Immature natural killer cell (primary cell): Measurements from ENCODE around the gene WNT9A. TPM values are rescaled to one million over a fixed set of nuclear protein-coding genes. Genes with fewer than 3 reads are reported as not detected.
"Not testable (repeated sequence)": the region's sequence is repeated elsewhere in the genome, so short reads cannot be mapped to it uniquely, and the experiment has no call there.

Experiments
- DNase-seq, 3 donors: peaks; one replicate each; pipeline ENCODE4 v3.0.0; 2022; ENCODE audit warnings: mixed read lengths in 1 of 3
- H3K27ac Mint-ChIP-seq, 6 donors: one replicate each; pipeline ENCODE4 v1.8.0; 2020; ENCODE audit warnings: mixed read lengths in 6 of 6, mild to moderate bottlenecking in 5 of 6, inconsistent platforms in 4 of 6, moderate library complexity in 3 of 6
- H3K27me3 Mint-ChIP-seq, 3 donors: one replicate each; pipeline ENCODE4 v1.8.0; 2020 to 2021; ENCODE audit warnings: low read depth in 3 of 3, mild to moderate bottlenecking in 3 of 3, mixed read lengths in 3 of 3, moderate library complexity in 3 of 3, inconsistent platforms in 1 of 3
- H3K36me3 Mint-ChIP-seq, 3 donors: one replicate each; pipeline ENCODE4 v1.8.0; 2020; ENCODE audit warnings: mixed read lengths in 3 of 3, inconsistent platforms in 2 of 3, mild to moderate bottlenecking in 2 of 3
- H3K4me1 Mint-ChIP-seq, 2 donors: one replicate each; pipeline ENCODE4 v1.8.0; 2020; ENCODE audit warnings: inconsistent platforms in 2 of 2, mild to moderate bottlenecking in 2 of 2, mixed read lengths in 2 of 2, moderate library complexity in 1 of 2
- H3K4me3 Mint-ChIP-seq, 5 donors: one replicate each; pipeline ENCODE4 v1.8.0; 2020; ENCODE audit warnings: mild to moderate bottlenecking in 5 of 5, mixed read lengths in 5 of 5, inconsistent platforms in 3 of 5, moderate library complexity in 3 of 5
- H3K9me3 Mint-ChIP-seq, 6 donors: one replicate each; pipeline ENCODE4 v1.8.0; 2020; ENCODE audit warnings: mild to moderate bottlenecking in 6 of 6, mixed read lengths in 6 of 6, inconsistent platforms in 4 of 6, moderate library complexity in 3 of 6
- polyA plus RNA-seq, 3 donors: library from polyadenylated mRNA; unstranded; fragments of 300-500 nt; fragmentation: Illumina TruSeq; gene quantifications; one replicate each; pipeline ENCODE4 v1.2.3, GENCODE V29; 2021

Gene WNT9A
- polyA plus RNA-seq, 3 donors from 2014 or later = not detected

GRCh38 chr1:227918736-227919135 lies 29.0 kb downstream of the WNT9A start:
- no peaks in the 10 kb centered on the region for H3K36me3 Mint-ChIP-seq

GRCh38 chr1:227918083-227918700 lies 29.5 kb downstream of the WNT9A start:
- Mint-ChIP-seq H3K4me3 (no peak overlapping the region), H3K36me3 (no peaks in the 10 kb centered on the region), H3K4me1 (no peaks in the 10 kb centered on the region), H3K27me3 (peaks cover 2 to 4% (median 2%) of the 10 kb centered on the region in 3 donors), H3K9me3 (no peaks in the 10 kb centered on the region), H3K27ac (no peak overlapping the region)
- DNase-seq = no peak

More at GRCh38 chr1:227918736-227919135, 29.0 kb downstream of the WNT9A start:
- H3K4me3 Mint-ChIP-seq = no peak overlapping the region
- no peaks in the 10 kb centered on the region for H3K9me3 Mint-ChIP-seq
- no peak for DNase-seq
- no peak overlapping the region for H3K27ac Mint-ChIP-seq
- peaks cover 2 to 4% (median 2%) of the 10 kb centered on the region in 3 donors for H3K27me3 Mint-ChIP-seq
- H3K4me1 Mint-ChIP-seq = no peaks in the 10 kb centered on the region

- Mint-ChIP-seq H3K27ac (no peak overlapping the region), H3K9me3 (no peaks in the 10 kb centered on the region), H3K4me3 (no peak overlapping the region), H3K27me3 (peaks cover 2 to 5% (median 4%) of the 10 kb centered on the region in 3 donors), H3K36me3 (no peaks in the 10 kb centered on the region), H3K4me1 (no peaks in the 10 kb centered on the region)
- no peak for DNase-seq
These were observed 30.4 kb downstream of the WNT9A start for GRCh38 chr1:227917081-227917950.

GRCh38 chr1:227916655-227917054 lies 31.1 kb downstream of the WNT9A start:
- H3K4me1 Mint-ChIP-seq = no peaks in the 10 kb centered on the region
- no peak for DNase-seq
- peak overlapping the region in 1 of 6 donors; percentile 33 for H3K27ac Mint-ChIP-seq
- H3K4me3 Mint-ChIP-seq = no peak overlapping the region
- no peaks in the 10 kb centered on the region for H3K9me3 Mint-ChIP-seq
- H3K36me3 Mint-ChIP-seq = no peaks in the 10 kb centered on the region
- peaks cover 2 to 8% (median 4%) of the 10 kb centered on the region in 3 donors for H3K27me3 Mint-ChIP-seq

- H3K4me3 Mint-ChIP-seq = no peak overlapping the region
- DNase-seq = no peak
- H3K9me3 Mint-ChIP-seq = no peaks in the 10 kb centered on the region
- no peaks in the 10 kb centered on the region for H3K4me1 Mint-ChIP-seq
- peaks cover 2 to 8% (median 4%) of the 10 kb centered on the region in 3 donors for H3K27me3 Mint-ChIP-seq
- H3K36me3 Mint-ChIP-seq = no peaks in the 10 kb centered on the region
- no peak overlapping the region for H3K27ac Mint-ChIP-seq
These were observed 31.9 kb downstream of the WNT9A start for GRCh38 chr1:227915564-227916553.

- Mint-ChIP-seq H3K27ac (no peak overlapping the region), H3K9me3 (no peaks in the 10 kb centered on the region), H3K4me1 (no peaks in the 10 kb centered on the region), H3K36me3 (no peaks in the 10 kb centered on the region), H3K4me3 (no peak overlapping the region), H3K27me3 (peaks cover 2 to 8% (median 4%) of the 10 kb centered on the region in 3 donors)
- no peak for DNase-seq
These were observed 32.8 kb downstream of the WNT9A start for GRCh38 chr1:227914801-227915563.

GRCh38 chr1:227913764-227914721 lies 33.7 kb downstream of the WNT9A start:
- H3K27me3 Mint-ChIP-seq = peaks cover 2 to 8% (median 3%) of the 10 kb centered on the region in 3 donors
- H3K27ac Mint-ChIP-seq = no peak overlapping the region
- DNase-seq = no peak
- no peaks in the 10 kb centered on the region for H3K36me3 Mint-ChIP-seq
- H3K4me3 Mint-ChIP-seq = no peak overlapping the region
- no peaks in the 10 kb centered on the region for H3K4me1 Mint-ChIP-seq
- H3K9me3 Mint-ChIP-seq = no peaks in the 10 kb centered on the region

- Mint-ChIP-seq H3K4me1 (no peaks in the 10 kb centered on the region), H3K9me3 (no peaks in the 10 kb centered on the region), H3K36me3 (no peaks in the 10 kb centered on the region), H3K27ac (no peak overlapping the region), H3K4me3 (no peak overlapping the region), H3K27me3 (peaks cover 2 to 8% (median 7%) of the 10 kb centered on the region in 3 donors)
- DNase-seq = no peak
These were observed 34.4 kb downstream of the WNT9A start for GRCh38 chr1:227913396-227913763.

GRCh38 chr1:227912866-227913265 lies 34.9 kb downstream of the WNT9A start:
- Mint-ChIP-seq H3K4me3 (no peak overlapping the region), H3K27me3 (peaks cover 2 to 8% (median 7%) of the 10 kb centered on the region in 3 donors), H3K4me1 (no peaks in the 10 kb centered on the region), H3K36me3 (no peaks in the 10 kb centered on the region), H3K27ac (peak overlapping the region in 1 of 6 donors; percentile 20), H3K9me3 (no peaks in the 10 kb centered on the region)
- DNase-seq = no peak

- Mint-ChIP-seq H3K27ac (peak overlapping the region in 1 of 6 donors; percentile 19), H3K9me3 (no peaks in the 10 kb centered on the region), H3K4me1 (no peaks in the 10 kb centered on the region), H3K36me3 (no peaks in the 10 kb centered on the region), H3K4me3 (no peak overlapping the region), H3K27me3 (peaks cover 2 to 11% (median 7%) of the 10 kb centered on the region in 3 donors)
- no peak for DNase-seq
These were observed 36.4 kb downstream of the WNT9A start for GRCh38 chr1:227911376-227911775.

GRCh38 chr1:227910511-227911153 lies 37.1 kb downstream of the WNT9A start:
- Mint-ChIP-seq H3K9me3 (no peaks in the 10 kb centered on the region), H3K4me1 (no peaks in the 10 kb centered on the region), H3K36me3 (no peaks in the 10 kb centered on the region), H3K27ac (no peak overlapping the region), H3K27me3 (peaks cover 2 to 11% (median 7%) of the 10 kb centered on the region in 3 donors), H3K4me3 (no peak overlapping the region)
- DNase-seq = no peak

GRCh38 chr1:227909923-227910328 lies 37.8 kb downstream of the WNT9A start:
- H3K4me1 Mint-ChIP-seq, DNase-seq, H3K9me3 Mint-ChIP-seq, H3K36me3 Mint-ChIP-seq, H3K27ac Mint-ChIP-seq, H3K4me3 Mint-ChIP-seq: not testable (repeated sequence)
- H3K27me3 Mint-ChIP-seq = peaks cover 2 to 11% (median 7%) of the 10 kb centered on the region in 3 donors
